ENCODE results near the gene ABCA3. TPM values are rescaled to one million over a fixed set of nuclear protein-coding genes. Genes with fewer than 3 reads are reported as not detected.
A peak's percentile ranks its signal among the peaks of the same experiment; 100 is the strongest.

ABCA3 gene
- total and polyA plus RNA-seq, 2 donors (not counting 1 experiment from before 2014, with no cell fraction given) = 1.7 to 6.1 TPM

DNA sequence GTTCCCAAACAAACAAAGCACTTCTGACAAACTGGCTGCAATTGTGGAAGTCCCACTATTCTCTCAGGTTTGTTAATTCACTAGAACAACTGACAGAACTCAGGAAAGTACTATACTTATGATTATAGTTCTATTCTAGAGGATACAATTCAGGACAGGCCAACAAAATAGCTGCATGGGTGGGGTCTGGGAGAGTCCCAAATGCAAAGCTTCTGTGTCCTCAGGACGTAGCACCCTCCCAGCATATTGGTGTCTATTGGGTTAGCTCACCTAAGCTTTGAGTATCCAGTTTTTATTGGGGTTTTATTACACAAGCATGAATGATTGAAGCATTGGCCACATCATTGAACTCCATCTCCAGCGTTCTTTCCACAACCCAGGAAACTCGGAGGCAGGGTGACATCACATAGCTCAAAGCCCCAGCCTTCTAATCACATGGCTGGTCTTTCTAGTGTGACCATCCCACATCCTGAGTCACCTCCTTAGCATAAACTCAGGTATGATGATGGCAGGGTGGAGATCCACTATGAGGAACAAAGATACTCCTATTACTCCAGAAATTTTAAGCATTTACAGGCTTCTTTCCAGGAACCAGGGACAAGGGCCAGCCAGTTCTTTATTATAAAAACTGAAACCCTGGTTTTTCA, 44.8 kb upstream of the ABCA3 start:
- no peak for TF ChIP-seq EZH2 (IDR thresholded peaks at IDR 0.05; ENCODE audit: low read length, missing control alignments)
- TF ChIP-seq, protein P1, sequence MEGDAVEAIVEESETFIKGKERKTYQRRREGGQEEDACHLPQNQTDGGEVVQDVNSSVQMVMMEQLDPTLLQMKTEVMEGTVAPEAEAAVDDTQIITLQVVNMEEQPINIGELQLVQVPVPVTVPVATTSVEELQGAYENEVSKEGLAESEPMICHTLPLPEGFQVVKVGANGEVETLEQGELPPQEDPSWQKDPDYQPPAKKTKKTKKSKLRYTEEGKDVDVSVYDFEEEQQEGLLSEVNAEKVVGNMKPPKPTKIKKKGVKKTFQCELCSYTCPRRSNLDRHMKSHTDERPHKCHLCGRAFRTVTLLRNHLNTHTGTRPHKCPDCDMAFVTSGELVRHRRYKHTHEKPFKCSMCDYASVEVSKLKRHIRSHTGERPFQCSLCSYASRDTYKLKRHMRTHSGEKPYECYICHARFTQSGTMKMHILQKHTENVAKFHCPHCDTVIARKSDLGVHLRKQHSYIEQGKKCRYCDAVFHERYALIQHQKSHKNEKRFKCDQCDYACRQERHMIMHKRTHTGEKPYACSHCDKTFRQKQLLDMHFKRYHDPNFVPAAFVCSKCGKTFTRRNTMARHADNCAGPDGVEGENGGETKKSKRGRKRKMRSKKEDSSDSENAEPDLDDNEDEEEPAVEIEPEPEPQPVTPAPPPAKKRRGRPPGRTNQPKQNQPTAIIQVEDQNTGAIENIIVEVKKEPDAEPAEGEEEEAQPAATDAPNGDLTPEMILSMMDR (conservative IDR thresholded peaks at IDR 0.05 in 1 of 2, IDR thresholded peaks at IDR 0.05 in 1 of 2; ENCODE audit: low read depth in 1 of 2, low read length in 2 of 2) = no peak
- H2AFZ ChIP-seq (ENCODE audit: low read length) = no peak overlapping the region
- DNase-seq (ENCODE audit: low read depth in 2 of 2) = peak in 1 of 2 donors; percentile 54
- no peak overlapping the region for H3K4me3 ChIP-seq (replicated peaks in 1 of 4; ENCODE audit: control extremely low read depth in 1 of 4, insufficient read depth in 1 of 4, low read depth in 3 of 4, low read length in 4 of 4)
- no peak overlapping the region for H3K27ac ChIP-seq (ENCODE audit: insufficient read depth, low read length)
- no peaks in the 10 kb centered on the region for H3K4me1 ChIP-seq (ENCODE audit: control insufficient read depth, extremely low read depth, insufficient read depth, low read length)
- H3K79me2 ChIP-seq (ENCODE audit: control insufficient read depth, insufficient read depth, low read length) = no peaks in the 10 kb centered on the region
- H3K9ac ChIP-seq (ENCODE audit: insufficient read depth, low read length) = no peak overlapping the region
- H3K27me3 ChIP-seq (ENCODE audit: control insufficient read depth, insufficient read depth, low read length) = no peaks in the 10 kb centered on the region
- H3K36me3 ChIP-seq (ENCODE audit: control insufficient read depth, insufficient read depth, low read length) = no peaks in the 10 kb centered on the region
- H4K20me1 ChIP-seq (ENCODE audit: control insufficient read depth, extremely low read depth, insufficient read depth, low read length) = no peaks in the 10 kb centered on the region
- no peaks in the 10 kb centered on the region for H3K9me3 ChIP-seq (ENCODE audit: control insufficient read depth, insufficient read depth, low read depth, low read length)
- no peak overlapping the region for H3K4me2 ChIP-seq (ENCODE audit: extremely low read depth, insufficient read depth, low read length)

DNA sequence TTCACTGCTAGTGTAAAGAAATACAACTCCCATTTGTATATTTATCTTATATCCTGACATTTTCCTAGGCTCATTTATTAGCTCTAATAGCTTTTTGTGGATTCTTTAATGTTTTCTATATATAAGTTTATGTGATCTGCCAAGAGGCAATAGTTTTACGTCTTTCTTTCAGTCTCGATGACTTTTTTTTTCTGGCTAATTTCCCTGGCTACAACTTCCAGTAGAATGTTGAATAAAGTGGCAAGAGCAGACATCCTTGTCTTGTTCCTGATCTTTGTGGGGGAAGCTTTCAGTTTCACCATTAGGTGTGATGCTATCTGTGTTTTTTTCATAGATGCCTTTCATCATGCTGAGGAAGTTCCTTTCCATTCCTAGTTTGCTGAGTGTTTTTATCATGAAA, 43.9 kb upstream of the ABCA3 start:
- Histone ChIP-seq H3K36me3 (ENCODE audit: control insufficient read depth, insufficient read depth, low read length) (no peaks in the 10 kb centered on the region), H3K27me3 (ENCODE audit: control insufficient read depth, insufficient read depth, low read length) (peaks cover 2% of the 10 kb centered on the region), H4K20me1 (ENCODE audit: control insufficient read depth, extremely low read depth, insufficient read depth, low read length) (no peaks in the 10 kb centered on the region), H3K79me2 (ENCODE audit: control insufficient read depth, insufficient read depth, low read length) (no peaks in the 10 kb centered on the region), H3K9me3 (ENCODE audit: control insufficient read depth, insufficient read depth, low read depth, low read length) (no peaks in the 10 kb centered on the region), H3K4me2 (ENCODE audit: extremely low read depth, insufficient read depth, low read length) (no peak overlapping the region), H3K9ac (ENCODE audit: insufficient read depth, low read length) (no peak overlapping the region), H3K27ac (ENCODE audit: insufficient read depth, low read length) (no peak overlapping the region), H3K4me3 (replicated peaks in 1 of 4; ENCODE audit: control extremely low read depth in 1 of 4, insufficient read depth in 1 of 4, low read depth in 3 of 4, low read length in 4 of 4) (no peak overlapping the region), H2AFZ (ENCODE audit: low read length) (no peak overlapping the region), H3K4me1 (ENCODE audit: control insufficient read depth, extremely low read depth, insufficient read depth, low read length) (no peaks in the 10 kb centered on the region)
- no peak for TF ChIP-seq EZH2 (IDR thresholded peaks at IDR 0.05; ENCODE audit: low read length, missing control alignments)
- TF ChIP-seq, protein P1 (conservative IDR thresholded peaks at IDR 0.05 in 1 of 2, IDR thresholded peaks at IDR 0.05 in 1 of 2; ENCODE audit: low read depth in 1 of 2, low read length in 2 of 2) = no peak
- DNase-seq (ENCODE audit: low read depth in 2 of 2) = no peak

DNA sequence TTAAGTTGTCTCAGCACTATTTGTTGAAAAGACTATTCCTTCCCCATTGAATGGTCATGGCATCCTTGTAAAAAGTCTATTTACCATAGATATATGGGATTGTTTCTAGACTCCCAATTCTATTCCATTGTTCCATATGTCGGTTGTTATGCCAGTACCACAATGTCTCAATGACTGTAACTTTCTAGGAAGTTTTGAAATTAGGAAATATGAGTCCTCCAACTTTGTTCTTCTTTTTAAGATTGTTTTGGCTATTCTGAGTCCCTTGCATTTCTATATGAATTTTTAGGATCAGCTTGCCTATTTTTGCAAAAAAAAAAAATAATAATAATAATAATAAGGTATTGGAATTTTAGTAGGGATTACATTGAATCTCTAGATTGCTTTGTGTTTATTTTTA, 43.0 kb upstream of the ABCA3 start:
- H3K36me3 ChIP-seq (ENCODE audit: control insufficient read depth, insufficient read depth, low read length) = no peaks in the 10 kb centered on the region
- TF ChIP-seq, protein P1 (conservative IDR thresholded peaks at IDR 0.05 in 1 of 2, IDR thresholded peaks at IDR 0.05 in 1 of 2; ENCODE audit: low read depth in 1 of 2, low read length in 2 of 2) = no peak
- TF ChIP-seq EZH2 (IDR thresholded peaks at IDR 0.05; ENCODE audit: low read length, missing control alignments) = no peak
- DNase-seq (ENCODE audit: low read depth in 2 of 2) = no peak
- no peaks in the 10 kb centered on the region for H3K9me3 ChIP-seq (ENCODE audit: control insufficient read depth, insufficient read depth, low read depth, low read length)
- peaks cover 2% of the 10 kb centered on the region for H3K27me3 ChIP-seq (ENCODE audit: control insufficient read depth, insufficient read depth, low read length)
- no peak overlapping the region for H3K27ac ChIP-seq (ENCODE audit: insufficient read depth, low read length)
- H3K79me2 ChIP-seq (ENCODE audit: control insufficient read depth, insufficient read depth, low read length) = no peaks in the 10 kb centered on the region
- no peaks in the 10 kb centered on the region for H4K20me1 ChIP-seq (ENCODE audit: control insufficient read depth, extremely low read depth, insufficient read depth, low read length)
- H3K4me1 ChIP-seq (ENCODE audit: control insufficient read depth, extremely low read depth, insufficient read depth, low read length) = no peaks in the 10 kb centered on the region
- no peak overlapping the region for H3K4me2 ChIP-seq (ENCODE audit: extremely low read depth, insufficient read depth, low read length)
- no peak overlapping the region for H3K4me3 ChIP-seq (replicated peaks in 1 of 4; ENCODE audit: control extremely low read depth in 1 of 4, insufficient read depth in 1 of 4, low read depth in 3 of 4, low read length in 4 of 4)
- H3K9ac ChIP-seq (ENCODE audit: insufficient read depth, low read length) = no peak overlapping the region
- H2AFZ ChIP-seq (ENCODE audit: low read length) = no peak overlapping the region

All from fibroblast of lung (primary cell).